Gastroesophageal sphincter (tissue), 3 donors: Measurements from ENCODE around the gene SH3PXD2A.

Experiments used
- CTCF ChIP-seq, 4 experiments: fragments of 200-600 bp in 2 of 4; fragments of 450-650 bp in 2 of 4; sonication (generic) in 1 of 4; IDR thresholded peaks; one replicate each; pipeline ENCODE4 v1.5.1; 2017 to 2019; ENCODE audit warnings: antibody characterized with exemption in 4 of 4, mild to moderate bottlenecking in 2 of 4, moderate library complexity in 2 of 4
- POLR2AphosphoS5 ChIP-seq: sonication (generic); formaldehyde crosslinking; IDR thresholded peaks from one replicate; pipeline ENCODE4 v1.6.1; 2017; ENCODE audit warnings: antibody characterized with exemption

GRCh38 chr10:103723557-103723956 lies 131.8 kb downstream of the SH3PXD2A start:
- no peak for TF ChIP-seq CTCF (IDR thresholded peaks at IDR 0.05)
- no peak for TF ChIP-seq POLR2AphosphoS5
